Activated naive CD8-positive, alpha-beta T cell (primary cell): ENCODE results near the gene PKD2.
A peak's percentile ranks its signal among the peaks of the same experiment; 100 is the strongest.

Source experiments
- H3K27ac Mint-ChIP-seq: one replicate; pipeline ENCODE4 v1.8.0; 2021; ENCODE audit warnings: mixed read lengths
- H3K27me3 Mint-ChIP-seq: one replicate; pipeline ENCODE4 v1.8.0; 2021; ENCODE audit warnings: mixed read lengths
- H3K36me3 Mint-ChIP-seq: one replicate; pipeline ENCODE4 v1.8.0; 2021; ENCODE audit warnings: mixed read lengths
- H3K4me1 Mint-ChIP-seq: one replicate; pipeline ENCODE4 v1.8.0; 2021; ENCODE audit warnings: low read depth, mixed read lengths
- H3K4me3 Mint-ChIP-seq: one replicate; pipeline ENCODE4 v1.8.0; 2021; ENCODE audit warnings: mild to moderate bottlenecking, mixed read lengths
- H3K9me3 Mint-ChIP-seq: one replicate; pipeline ENCODE4 v1.8.0; 2021; ENCODE audit warnings: low read depth, mixed read lengths

Gene PKD2

DNA sequence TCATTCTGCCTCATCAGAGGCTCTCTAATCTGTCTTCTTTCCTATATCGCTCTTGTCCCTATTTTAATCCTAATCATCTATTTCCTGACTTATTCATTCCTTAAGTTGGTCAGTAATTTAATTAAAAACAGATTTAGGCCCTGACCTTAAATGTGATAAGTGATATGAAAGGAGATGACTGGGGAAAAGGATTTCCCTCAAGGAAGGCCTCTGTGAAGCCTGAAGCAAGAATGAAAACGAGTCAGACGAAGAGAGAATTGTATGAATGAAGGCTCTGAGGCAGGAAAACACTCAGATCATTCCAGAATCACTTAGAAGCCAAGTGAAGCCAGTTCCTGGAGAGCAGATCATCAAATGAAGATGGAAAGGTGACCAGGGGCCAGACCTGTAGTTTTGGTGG lies 22.1 kb downstream of the PKD2 start:
- H3K4me1 Mint-ChIP-seq, result peaks cover 15% of the 10 kb centered on the region
- H3K36me3 Mint-ChIP-seq, result peaks cover 27% of the 10 kb centered on the region
- no peaks in the 10 kb centered on the region for H3K27me3 Mint-ChIP-seq
- peak overlapping the region; percentile 79 for H3K27ac Mint-ChIP-seq
- H3K9me3 Mint-ChIP-seq, result peaks cover 3% of the 10 kb centered on the region
- no peak overlapping the region for H3K4me3 Mint-ChIP-seq

DNA sequence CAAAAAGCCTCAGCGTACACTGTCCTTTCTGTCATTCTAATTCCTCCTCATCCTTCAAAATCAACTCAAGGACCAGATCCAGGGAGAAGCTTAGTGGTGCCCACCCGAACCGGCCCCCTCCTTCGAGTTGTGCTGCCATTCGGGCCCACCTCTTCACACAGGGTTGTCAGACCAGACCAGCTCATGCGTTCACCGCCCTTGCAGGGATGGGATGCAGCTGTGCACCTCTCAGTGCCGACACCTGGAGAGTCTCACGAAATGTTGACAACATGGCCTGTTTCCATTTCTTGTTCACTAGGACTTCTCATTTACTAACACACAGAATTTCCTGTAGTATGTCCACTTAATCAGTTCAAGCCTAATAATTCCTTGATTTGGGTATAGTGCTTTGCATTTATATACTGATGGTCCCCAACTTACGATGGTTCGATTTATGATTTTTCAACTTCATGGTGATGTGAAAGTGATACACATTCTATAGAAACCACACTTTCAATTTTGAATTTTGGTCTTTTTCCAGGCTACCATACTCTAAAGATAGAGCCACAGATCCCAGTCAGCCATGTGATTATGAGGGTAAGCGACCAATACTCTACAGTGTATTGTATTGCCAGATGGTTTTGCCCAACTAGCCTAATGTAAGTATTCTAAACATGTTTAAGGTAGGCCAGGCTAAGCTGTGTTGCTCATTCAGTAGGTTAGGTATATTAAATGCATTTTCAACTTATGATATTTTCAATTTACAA lies 23.3 kb downstream of the PKD2 start:
- Mint-ChIP-seq H3K4me1 (peaks cover 15% of the 10 kb centered on the region), H3K36me3 (peaks cover 28% of the 10 kb centered on the region), H3K4me3 (no peak overlapping the region), H3K9me3 (peaks cover 3% of the 10 kb centered on the region), H3K27me3 (no peaks in the 10 kb centered on the region), H3K27ac (no peak overlapping the region)

DNA sequence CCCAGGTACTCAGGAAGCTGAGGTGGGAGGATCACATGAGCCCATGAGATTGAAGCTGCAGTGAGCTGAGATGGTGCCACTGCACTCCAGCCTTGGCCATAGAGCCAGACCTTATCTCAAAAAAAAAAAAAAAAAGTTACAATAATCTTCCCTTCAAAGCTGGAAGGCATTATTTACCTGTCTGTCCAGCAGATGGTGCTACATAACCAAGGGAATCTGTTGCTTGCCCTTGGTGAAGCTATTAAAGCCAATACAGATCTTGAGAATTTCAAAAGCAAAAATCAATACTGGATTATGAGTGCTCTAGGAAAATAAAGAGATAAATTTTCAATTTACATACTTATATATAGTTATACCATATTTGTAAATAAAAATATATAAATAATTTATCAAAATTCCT lies 25.9 kb downstream of the PKD2 start:
- Mint-ChIP-seq H3K4me1 (peaks cover 4% of the 10 kb centered on the region), H3K4me3 (no peak overlapping the region), H3K27ac (no peak overlapping the region), H3K36me3 (peaks cover 21% of the 10 kb centered on the region), H3K9me3 (no peaks in the 10 kb centered on the region), H3K27me3 (no peaks in the 10 kb centered on the region)

DNA sequence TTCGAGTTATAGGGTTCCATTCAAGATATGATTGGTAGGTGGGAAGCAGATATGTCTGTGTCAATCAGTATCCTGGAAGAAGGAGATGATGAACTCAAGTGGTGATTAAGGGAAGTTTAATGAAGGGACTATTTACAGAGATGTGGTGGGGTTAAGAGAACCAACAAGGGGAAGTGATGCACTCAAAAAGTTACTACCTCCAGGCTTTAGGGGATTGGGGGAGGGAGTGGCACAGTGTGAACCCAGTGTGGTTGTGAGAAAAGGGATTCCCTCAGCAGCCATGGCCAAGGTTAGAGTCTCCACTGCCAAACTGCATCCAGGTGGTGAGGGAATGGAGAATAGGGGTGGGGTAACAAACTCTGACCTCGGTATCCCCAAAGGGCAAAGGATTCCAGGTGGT lies 27.9 kb downstream of the PKD2 start:
- Mint-ChIP-seq H3K4me3 (no peak overlapping the region), H3K4me1 (no peaks in the 10 kb centered on the region), H3K36me3 (peaks cover 20% of the 10 kb centered on the region), H3K27ac (no peak overlapping the region), H3K27me3 (no peaks in the 10 kb centered on the region), H3K9me3 (no peaks in the 10 kb centered on the region)

DNA sequence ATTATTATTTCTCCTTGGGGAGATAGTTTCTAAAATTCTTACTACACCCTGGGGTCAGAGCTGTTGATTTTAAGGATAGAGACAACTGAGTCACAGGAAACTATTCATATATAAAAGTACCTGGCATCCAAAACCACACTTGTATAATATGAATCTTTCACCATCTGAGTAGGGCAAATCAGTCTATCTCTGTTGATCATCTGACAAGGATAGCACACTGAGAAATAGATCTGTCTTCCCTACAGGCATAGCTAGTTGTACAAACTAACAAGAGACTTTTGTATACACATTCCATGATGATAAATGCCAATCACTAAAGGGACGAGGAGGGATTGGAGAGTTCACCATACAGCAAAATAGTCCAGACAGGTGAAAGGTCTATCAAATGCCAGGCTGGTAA lies 30.0 kb downstream of the PKD2 start:
- Mint-ChIP-seq H3K27ac (no peak overlapping the region), H3K9me3 (no peaks in the 10 kb centered on the region), H3K27me3 (no peaks in the 10 kb centered on the region), H3K36me3 (peaks cover 18% of the 10 kb centered on the region), H3K4me3 (no peak overlapping the region), H3K4me1 (no peaks in the 10 kb centered on the region)

DNA sequence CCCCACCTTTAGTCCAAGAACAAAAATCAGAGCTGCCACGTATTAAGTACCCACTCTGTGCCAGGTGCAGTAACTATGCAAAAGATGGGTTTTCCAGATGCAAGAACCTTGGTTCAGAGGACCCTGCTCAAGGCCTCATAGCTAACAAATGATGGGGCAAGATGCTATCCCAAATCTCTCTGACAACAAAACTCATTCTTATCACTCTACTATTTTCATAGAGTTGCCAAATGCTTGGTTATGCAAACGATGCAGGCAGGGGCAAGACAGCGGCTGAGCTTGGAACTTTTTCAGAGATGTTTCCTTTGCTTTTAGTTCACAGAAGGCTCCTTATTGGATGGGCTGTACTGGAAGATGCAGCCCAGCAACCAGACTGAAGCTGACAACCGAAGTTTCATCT lies 30.5 kb downstream of the PKD2 start:
- no peak overlapping the region for H3K4me3 Mint-ChIP-seq
- H3K27me3 Mint-ChIP-seq, result no peaks in the 10 kb centered on the region
- H3K9me3 Mint-ChIP-seq, result no peaks in the 10 kb centered on the region
- H3K27ac Mint-ChIP-seq, result no peak overlapping the region
- no peaks in the 10 kb centered on the region for H3K4me1 Mint-ChIP-seq
- peaks cover 17% of the 10 kb centered on the region for H3K36me3 Mint-ChIP-seq

DNA sequence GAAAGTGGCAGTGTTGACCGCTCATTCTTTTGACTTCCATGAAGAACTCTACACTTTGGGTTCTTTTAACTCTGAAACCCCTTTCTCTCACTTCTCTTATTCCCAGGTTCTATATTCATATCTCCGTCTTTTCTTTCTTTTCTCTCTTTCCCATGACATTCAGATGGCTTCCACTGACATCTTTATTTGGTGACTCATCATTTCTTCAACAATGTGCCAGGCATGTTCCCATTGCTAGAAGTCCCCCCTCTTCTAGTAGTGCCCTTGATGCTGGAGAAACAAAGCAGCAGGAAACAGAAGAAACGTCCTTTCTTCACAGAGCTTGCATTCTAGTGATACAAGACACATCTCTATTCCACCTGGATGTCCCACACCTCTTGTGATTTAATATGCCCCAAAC lies 33.3 kb downstream of the PKD2 start:
- no peaks in the 10 kb centered on the region for H3K27me3 Mint-ChIP-seq
- peaks cover 18% of the 10 kb centered on the region for H3K36me3 Mint-ChIP-seq
- no peaks in the 10 kb centered on the region for H3K9me3 Mint-ChIP-seq

DNA sequence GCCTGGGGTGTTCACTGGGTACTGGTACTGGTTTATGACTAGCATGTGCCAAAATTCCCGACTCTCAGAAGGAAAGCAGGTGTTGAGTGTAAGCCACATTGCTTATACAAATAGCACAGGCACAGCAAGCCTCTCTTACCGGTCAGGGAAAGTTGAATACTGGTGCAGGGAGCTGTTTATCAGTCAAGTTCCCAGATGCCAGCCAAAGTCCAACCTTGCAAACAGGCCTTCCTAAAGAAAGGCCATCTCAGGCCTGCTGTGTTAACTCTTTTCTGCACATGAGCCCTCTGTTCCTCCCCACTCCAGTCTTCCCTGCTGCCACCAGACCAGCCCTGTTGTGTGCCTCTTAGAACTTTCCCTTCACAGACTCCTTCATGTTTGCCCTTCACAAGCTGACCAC lies 34.2 kb downstream of the PKD2 start:
- H3K27ac Mint-ChIP-seq, result no peak overlapping the region
- H3K27me3 Mint-ChIP-seq, result no peaks in the 10 kb centered on the region
- no peak overlapping the region for H3K4me3 Mint-ChIP-seq
- H3K9me3 Mint-ChIP-seq, result no peaks in the 10 kb centered on the region
- H3K36me3 Mint-ChIP-seq, result peaks cover 22% of the 10 kb centered on the region
- H3K4me1 Mint-ChIP-seq, result no peaks in the 10 kb centered on the region

More for the DNA sequence above, 33.3 kb downstream of the PKD2 start:
- Mint-ChIP-seq H3K27ac (no peak overlapping the region), H3K4me1 (no peaks in the 10 kb centered on the region), H3K4me3 (no peak overlapping the region)

DNA sequence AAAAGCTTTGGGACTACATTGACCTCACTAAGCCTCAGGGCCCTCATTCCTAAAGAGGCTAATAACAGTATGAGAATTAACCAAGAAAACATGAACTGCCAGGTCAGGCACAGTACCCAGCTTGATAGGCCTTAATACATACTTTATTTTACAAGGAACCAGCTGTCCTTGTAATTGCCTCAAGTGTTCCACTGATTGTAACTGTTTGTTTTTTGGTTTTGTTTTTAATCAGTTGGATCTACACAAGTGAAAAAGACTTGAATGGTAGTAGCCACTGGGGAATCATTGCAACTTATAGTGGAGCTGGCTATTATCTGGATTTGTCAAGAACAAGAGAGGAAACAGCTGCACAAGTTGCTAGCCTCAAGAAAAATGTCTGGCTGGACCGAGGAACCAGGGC lies 35.6 kb downstream of the PKD2 start:
- Mint-ChIP-seq H3K36me3 (peaks cover 23% of the 10 kb centered on the region), H3K9me3 (no peaks in the 10 kb centered on the region), H3K4me1 (peaks cover 3% of the 10 kb centered on the region), H3K4me3 (no peak overlapping the region), H3K27ac (no peak overlapping the region), H3K27me3 (no peaks in the 10 kb centered on the region)

DNA sequence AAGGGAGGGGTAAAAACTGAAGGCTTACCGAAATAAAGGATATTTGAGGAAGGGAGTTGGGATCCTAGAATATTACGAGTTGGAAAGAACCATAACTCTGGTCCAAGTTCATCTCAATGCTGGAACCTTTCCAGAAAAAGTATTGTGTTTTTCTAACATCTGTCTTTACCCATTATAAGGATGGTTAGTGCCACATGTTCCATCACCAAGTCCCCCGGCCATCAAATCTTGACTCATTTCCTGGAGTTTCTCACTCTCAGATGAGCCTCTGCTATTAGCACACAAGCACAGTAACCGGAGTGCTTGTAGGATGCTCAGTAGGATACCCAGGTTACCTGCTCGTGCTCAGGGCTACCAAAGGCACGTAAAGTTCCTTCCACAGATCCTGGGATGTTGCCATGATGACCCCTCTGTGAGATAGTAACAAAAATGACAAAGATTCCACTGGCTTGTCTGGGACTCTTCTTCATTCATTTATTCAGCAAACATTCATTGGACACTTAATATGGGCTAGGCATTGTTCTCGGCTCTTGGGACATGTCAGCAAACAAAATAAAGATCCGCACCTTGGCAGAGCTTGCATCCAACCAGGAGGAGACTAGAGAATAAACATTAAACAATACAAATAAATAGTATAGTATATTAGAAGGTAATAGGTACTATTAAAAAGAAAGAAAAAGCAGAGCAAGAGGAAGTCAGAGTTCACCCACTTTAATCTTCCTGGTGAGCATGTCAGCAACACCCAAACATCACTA lies 36.3 kb downstream of the PKD2 start:
- Mint-ChIP-seq H3K4me3 (no peak overlapping the region), H3K27ac (no peak overlapping the region), H3K9me3 (no peaks in the 10 kb centered on the region), H3K27me3 (no peaks in the 10 kb centered on the region), H3K4me1 (peaks cover 3% of the 10 kb centered on the region), H3K36me3 (peaks cover 20% of the 10 kb centered on the region)

DNA sequence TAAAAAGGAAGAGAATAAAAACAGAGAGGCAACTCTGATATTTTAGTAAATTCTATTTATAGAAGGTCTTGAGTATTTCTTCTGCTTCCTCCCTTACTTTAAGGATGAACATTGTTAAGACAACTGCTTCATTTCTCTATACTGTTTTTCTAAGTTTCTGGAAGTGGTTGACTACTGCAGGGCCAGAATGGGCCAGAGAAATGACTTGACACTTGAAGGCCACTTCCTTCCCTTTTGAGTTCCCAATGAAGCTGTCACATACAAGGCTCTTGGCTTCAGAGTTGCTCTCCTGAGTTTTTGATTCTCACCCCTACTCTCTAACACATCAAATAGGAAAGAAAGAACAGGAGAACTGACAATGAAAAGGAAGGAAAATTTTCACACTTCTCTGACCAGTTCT lies 37.6 kb downstream of the PKD2 start:
- Mint-ChIP-seq H3K4me3 (no peak overlapping the region), H3K36me3 (peaks cover 20% of the 10 kb centered on the region), H3K27me3 (no peaks in the 10 kb centered on the region), H3K4me1 (peaks cover 3% of the 10 kb centered on the region), H3K27ac (no peak overlapping the region), H3K9me3 (no peaks in the 10 kb centered on the region)

DNA sequence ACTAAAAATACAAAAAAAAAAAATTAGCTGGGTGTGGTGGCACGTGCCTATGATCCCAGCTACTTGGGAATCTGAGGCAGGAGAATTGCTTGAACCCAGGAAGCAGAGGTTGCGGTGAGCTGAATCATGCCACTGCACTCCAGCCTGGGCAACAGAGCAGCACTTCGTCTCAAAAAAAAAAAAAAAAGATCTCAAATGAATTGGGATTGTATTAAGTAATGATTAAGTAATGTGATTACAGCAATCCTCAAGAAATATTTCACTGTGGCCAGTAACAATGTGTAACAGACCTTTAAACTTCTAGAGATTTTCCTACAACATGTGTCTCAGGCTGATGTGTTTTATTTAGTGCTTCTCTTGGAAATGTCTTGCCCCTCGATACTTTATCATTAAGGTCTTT lies 46.8 kb downstream of the PKD2 start:
- Mint-ChIP-seq H3K36me3 (peaks cover 8% of the 10 kb centered on the region), H3K27me3 (no peaks in the 10 kb centered on the region), H3K4me3 (no peak overlapping the region), H3K4me1 (no peaks in the 10 kb centered on the region), H3K9me3 (no peaks in the 10 kb centered on the region), H3K27ac (no peak overlapping the region)

DNA sequence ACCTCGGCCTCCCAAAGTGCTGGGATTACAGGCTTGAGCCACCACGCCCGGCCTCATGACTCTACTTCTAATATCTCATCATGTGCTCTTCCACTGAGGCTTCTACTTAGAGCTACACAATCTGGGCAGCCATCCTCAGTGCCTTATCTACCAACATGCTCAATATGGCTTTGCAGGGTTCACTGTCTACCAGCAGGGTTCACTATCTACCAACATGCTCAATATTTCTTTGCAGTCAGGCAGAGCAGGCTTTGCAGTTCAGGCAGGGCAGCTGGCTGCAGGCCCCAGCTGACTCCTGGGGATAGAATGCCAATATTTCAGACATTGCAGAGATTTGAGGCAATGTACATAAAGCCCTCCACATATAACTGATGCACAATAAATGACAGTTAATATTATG lies 47.5 kb downstream of the PKD2 start:
- Mint-ChIP-seq H3K36me3 (peaks cover 8% of the 10 kb centered on the region), H3K27ac (no peak overlapping the region)

DNA sequence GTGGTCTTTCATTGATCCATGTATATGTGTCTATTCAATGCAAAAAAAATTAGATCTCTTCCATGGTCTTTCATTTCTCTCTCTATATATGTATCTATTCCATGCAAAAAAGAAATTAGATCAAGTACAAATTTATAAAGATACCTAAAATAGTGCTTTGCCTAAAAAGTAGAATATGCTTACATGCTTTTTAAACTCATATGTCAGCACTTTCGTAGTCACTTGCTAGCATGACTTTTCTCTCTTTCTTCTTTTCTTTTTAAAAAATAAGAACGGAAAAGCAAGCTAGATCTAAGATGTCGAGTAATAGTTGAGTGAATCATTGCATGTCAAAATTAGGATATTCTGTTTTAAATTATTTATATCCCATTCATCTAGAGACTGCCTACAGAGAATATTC lies 50.9 kb downstream of the PKD2 start:
- no peaks in the 10 kb centered on the region for H3K27me3 Mint-ChIP-seq
- no peaks in the 10 kb centered on the region for H3K9me3 Mint-ChIP-seq
- H3K27ac Mint-ChIP-seq, result no peak overlapping the region
- H3K4me1 Mint-ChIP-seq, result no peaks in the 10 kb centered on the region
- H3K36me3 Mint-ChIP-seq, result peaks cover 8% of the 10 kb centered on the region
- H3K4me3 Mint-ChIP-seq, result no peak overlapping the region

More for the DNA sequence above, 47.5 kb downstream of the PKD2 start:
- Mint-ChIP-seq H3K4me3 (no peak overlapping the region), H3K9me3 (no peaks in the 10 kb centered on the region), H3K4me1 (no peaks in the 10 kb centered on the region), H3K27me3 (no peaks in the 10 kb centered on the region)

DNA sequence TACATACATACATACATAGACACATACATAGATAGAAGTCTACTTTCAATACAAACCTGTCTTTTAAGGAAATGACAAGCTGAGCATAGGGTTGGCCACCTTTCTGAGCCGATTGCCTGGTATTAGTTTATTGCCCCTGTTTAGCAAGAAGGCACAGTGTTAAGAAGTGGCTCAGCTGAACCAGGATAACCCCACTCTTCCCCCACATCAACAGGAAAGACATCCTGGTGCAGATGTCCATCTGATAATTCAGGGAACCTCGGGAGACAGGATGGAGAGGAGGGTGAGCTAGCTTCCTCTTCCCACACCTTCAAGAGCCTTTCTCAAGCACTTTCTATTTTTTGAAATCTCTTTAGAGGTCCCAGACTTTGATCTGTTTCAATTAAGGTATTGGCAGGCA lies 52.3 kb downstream of the PKD2 start:
- no peak overlapping the region for H3K4me3 Mint-ChIP-seq
- H3K27ac Mint-ChIP-seq, result no peak overlapping the region
- H3K36me3 Mint-ChIP-seq, result peaks cover 10% of the 10 kb centered on the region
- no peaks in the 10 kb centered on the region for H3K4me1 Mint-ChIP-seq
- no peaks in the 10 kb centered on the region for H3K9me3 Mint-ChIP-seq
- no peaks in the 10 kb centered on the region for H3K27me3 Mint-ChIP-seq

DNA sequence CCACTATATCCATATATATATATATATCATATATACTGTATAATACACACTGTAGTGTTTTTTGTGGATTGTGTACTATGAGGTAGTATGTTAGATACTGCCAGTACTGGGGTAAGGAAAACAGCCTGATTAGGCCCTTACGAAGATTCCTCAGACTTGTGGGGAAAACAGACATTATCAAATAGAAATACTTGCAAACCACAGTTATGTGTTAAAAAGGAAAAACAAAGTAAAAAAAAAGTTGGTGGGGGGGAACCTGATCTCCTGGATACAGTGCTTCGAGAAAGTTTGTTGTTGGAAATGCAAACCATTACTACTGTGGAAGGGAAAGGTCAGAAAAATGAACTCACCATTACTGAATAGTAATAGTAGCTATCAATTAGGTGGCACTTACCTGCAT lies 53.0 kb downstream of the PKD2 start:
- H3K9me3 Mint-ChIP-seq, result no peaks in the 10 kb centered on the region
- peaks cover 13% of the 10 kb centered on the region for H3K36me3 Mint-ChIP-seq
- no peak overlapping the region for H3K4me3 Mint-ChIP-seq
- H3K27ac Mint-ChIP-seq, result no peak overlapping the region
- no peaks in the 10 kb centered on the region for H3K4me1 Mint-ChIP-seq
- H3K27me3 Mint-ChIP-seq, result no peaks in the 10 kb centered on the region
